Panc1 (cell line): ENCODE results near the gene ING2. TPM values are rescaled to one million over a fixed set of nuclear protein-coding genes. Genes with fewer than 3 reads are reported as not detected.

Source experiments
- ATAC-seq: fragments of 200-7000 bp; cut with Tn5 transposase; 2 replicates; pipeline ENCODE4 v1.9.1; 2020; ENCODE audit warnings: mild to moderate bottlenecking, moderate library complexity
- BruUV-seq: library from RNA; stranded (reverse); fragments of 400-500 nt; replicated peaks from 2 replicates; lab custom pipeline; 2021; lab: Mats Ljungman, UMichigan
- CTCF ChIA-PET: fragments of 300-600 bp; sonication (Branson Sonifier 250); formaldehyde crosslinking; loops from one replicate; lab custom pipeline; 2022; ENCODE audit warnings: antibody characterized with exemption; lab: Charles Lee
- POLR2A ChIA-PET: fragments of 300-600 bp; sonication (Branson Sonifier 250); formaldehyde crosslinking; loops from one replicate; lab custom pipeline; 2022; ENCODE audit warnings: antibody characterized with exemption; lab: Charles Lee
- DNase-seq: peaks from one replicate; pipeline ENCODE4 v3.0.0-alpha.2; 2010; ENCODE audit warnings: low read depth, low spot score
- H3K27ac ChIP-seq: 2 replicates; pipeline ENCODE4 v1.5.1; 2011; ENCODE audit warnings: mild to moderate bottlenecking, low read length, inconsistent platforms
- H3K27me3 ChIP-seq: fragments of 200-500 bp; sonication (Bioruptor generic); 2 replicates; pipeline ENCODE4 v1.6.0; 2014; ENCODE audit warnings: low read length, inconsistent platforms; ENCODE audit not compliant: control insufficient read depth, insufficient read depth
- H3K36me3 ChIP-seq: fragments of 200-500 bp; sonication (Bioruptor generic); 2 replicates; pipeline ENCODE4 v1.5.1; 2014; ENCODE audit warnings: inconsistent platforms, mild to moderate bottlenecking, low read length, moderate library complexity; ENCODE audit not compliant: control insufficient read depth, insufficient read depth
- H3K4me1 ChIP-seq: 2 replicates; pipeline ENCODE4 v1.5.1; 2011; ENCODE audit warnings: inconsistent platforms, mild to moderate bottlenecking, low read length, moderate library complexity; ENCODE audit not compliant: control insufficient read depth, insufficient read depth
- H3K4me3 ChIP-seq, 2 experiments: 2 replicates each; pipeline ENCODE4 v1.5.1; 2011 to 2012; ENCODE audit warnings: low read depth in 2 of 2, low read length in 2 of 2, mild to moderate bottlenecking in 2 of 2, inconsistent platforms in 1 of 2, moderate library complexity in 1 of 2
- H3K9me3 ChIP-seq: fragments of 200-500 bp; sonication (Bioruptor generic); 2 replicates; pipeline ENCODE4 v1.5.1; 2014; ENCODE audit warnings: low read depth, mild to moderate bottlenecking, inconsistent platforms, low read length, moderate library complexity; ENCODE audit not compliant: control insufficient read depth, insufficient read depth
- CTCF ChIP-seq: fragments of 450-650 bp; IDR thresholded peaks from 2 replicates; pipeline ENCODE4 v1.5.1; 2017; ENCODE audit warnings: mild to moderate bottlenecking
- POLR2AphosphoS5 ChIP-seq: IDR thresholded peaks from 2 replicates; pipeline ENCODE4 v1.6.1; 2012; ENCODE audit warnings: mild to moderate bottlenecking, low read depth, low read length, moderate library complexity
- REST ChIP-seq, 2 experiments: IDR thresholded peaks; 2 replicates each; pipeline ENCODE4 v1.6.1; 2011 to 2012; ENCODE audit warnings: low read depth in 2 of 2, control low read depth in 1 of 2, low read length in 1 of 2, mild to moderate bottlenecking in 1 of 2, moderate library complexity in 1 of 2; ENCODE audit not compliant: insufficient read depth in 1 of 2
- SIN3A ChIP-seq: IDR thresholded peaks from 2 replicates; pipeline ENCODE4 v1.6.1; 2012; ENCODE audit warnings: low read depth, mild to moderate bottlenecking, low read length, moderate library complexity, borderline replicate concordance; ENCODE audit not compliant: insufficient read depth
- TCF7L2 ChIP-seq: IDR thresholded peaks from 2 replicates; pipeline ENCODE4 v1.6.1; 2011; ENCODE audit warnings: mild to moderate bottlenecking, low read depth, low read length, inconsistent platforms
- in situ Hi-C: cut with HindIII; loops from 2 replicates; pipeline ENCODE4 v1.10.0; 2016; ENCODE audit warnings: low sequenced_read_pairs, low pct_unique_long_range_greater_than_20kb
- intact Hi-C: fragments of 100-400 bp; cut with micrococcal nuclease; formaldehyde crosslinking; loops from one replicate; pipeline ENCODE4 v1.10.0; 2022; ENCODE audit not compliant: unreplicated experiment
- total RNA-seq: library from RNA; stranded (reverse); gene quantifications from one replicate; pipeline ENCODE4 v1.2.1, GENCODE V29; 2021; ENCODE audit not compliant: unreplicated experiment

The ING2 gene
- total RNA-seq, 1 experiment from 2014 or later = 11.8 TPM

GRCh38 chr4:183556947-183557346 lies 52.1 kb downstream of the ING2 start:
- no TSS peak for BruUV-seq
- no peaks in the 10 kb centered on the region for H3K36me3 ChIP-seq
- TF ChIP-seq TCF7L2 = no peak
- TF ChIP-seq POLR2AphosphoS5 = no peak
- TF ChIP-seq CTCF = no peak
- no peak for TF ChIP-seq SIN3A
- TF ChIP-seq REST (IDR thresholded peaks at IDR 0.05; ENCODE audit: insufficient read depth in 1 of 2, low read depth in 2 of 2, low read length in 1 of 2) = no peak
- POLR2A ChIA-PET = no interaction called here
- intact Hi-C loops (no loop called here), in situ Hi-C loops (no loop called here)
- no peak overlapping the region for H3K27ac ChIP-seq
- CTCF ChIA-PET = interaction anchor here (0.8 kb wide), 1 partner anchor 14 kb away, joined by 3 read pairs; no protein-coding TSS in a partner anchor
- no peaks in the 10 kb centered on the region for H3K4me1 ChIP-seq
- H3K9me3 ChIP-seq = no peaks in the 10 kb centered on the region
- DNase-seq (no peak), ATAC-seq (no peak)
- H3K4me3 ChIP-seq = no peak overlapping the region
- no peaks in the 10 kb centered on the region for H3K27me3 ChIP-seq

- BruUV-seq = no TSS peak
- CTCF ChIA-PET = no interaction called here
- TF ChIP-seq REST (IDR thresholded peaks at IDR 0.05; ENCODE audit: insufficient read depth in 1 of 2, low read depth in 2 of 2, low read length in 1 of 2) (no peak), POLR2AphosphoS5 (no peak), SIN3A (no peak), CTCF (no peak), TCF7L2 (no peak)
- DNase-seq = no peak
- Histone ChIP-seq H3K27me3 (no peaks in the 10 kb centered on the region), H3K9me3 (no peaks in the 10 kb centered on the region), H3K27ac (no peak overlapping the region), H3K4me3 (no peak overlapping the region), H3K4me1 (no peaks in the 10 kb centered on the region), H3K36me3 (no peaks in the 10 kb centered on the region)
- no peak for ATAC-seq
- intact Hi-C loops = no loop called here
- POLR2A ChIA-PET = no interaction called here
- in situ Hi-C loops = no loop called here
These were observed 52.8 kb downstream of the ING2 start for GRCh38 chr4:183557611-183558010.
